Progenitor cell of endocrine pancreas (in vitro differentiated cells): ENCODE data around the gene PADI6. TPM values are rescaled to one million over a fixed set of nuclear protein-coding genes. Genes with fewer than 3 reads are reported as not detected.

Source experiments
- DNase-seq: peaks from one replicate; pipeline ENCODE4 v3.0.0; 2021; ENCODE audit warnings: low spot score; ENCODE audit not compliant: unreplicated experiment
- H3K27ac Mint-ChIP-seq: 2 replicates; pipeline ENCODE4 v1.8.0; 2021; ENCODE audit warnings: mild to moderate bottlenecking, moderate library complexity, mixed read lengths
- H3K27me3 Mint-ChIP-seq: 2 replicates; pipeline ENCODE4 v1.8.0; 2021; ENCODE audit warnings: mixed read lengths
- H3K36me3 Mint-ChIP-seq: 2 replicates; pipeline ENCODE4 v1.8.0; 2022; ENCODE audit warnings: mixed read lengths; ENCODE audit not compliant: insufficient read depth
- H3K4me1 Mint-ChIP-seq: 2 replicates; pipeline ENCODE4 v1.8.0; 2021; ENCODE audit warnings: low read depth, mixed read lengths
- H3K4me3 Mint-ChIP-seq: 2 replicates; pipeline ENCODE4 v1.8.0; 2021; ENCODE audit warnings: low read depth, mild to moderate bottlenecking, moderate library complexity, mixed read lengths
- H3K9me3 Mint-ChIP-seq: 2 replicates; pipeline ENCODE4 v1.8.0; 2021; ENCODE audit warnings: low read depth, mixed read lengths
- total RNA-seq: library from RNA; stranded (reverse); gene quantifications from 2 replicates; pipeline ENCODE4 v1.2.1, GENCODE V29; 2021
- TF ChIP-seq, protein P1 (sequence below): fragments of 200-600 bp; sonication (generic); IDR thresholded peaks from one replicate; pipeline ENCODE4 v1.5.0; 2021; ENCODE audit warnings: antibody characterized with exemption, mild to moderate bottlenecking; ENCODE audit not compliant: unreplicated experiment

PADI6 gene
- total RNA-seq, 1 donor from 2014 or later: not detected

DNA sequence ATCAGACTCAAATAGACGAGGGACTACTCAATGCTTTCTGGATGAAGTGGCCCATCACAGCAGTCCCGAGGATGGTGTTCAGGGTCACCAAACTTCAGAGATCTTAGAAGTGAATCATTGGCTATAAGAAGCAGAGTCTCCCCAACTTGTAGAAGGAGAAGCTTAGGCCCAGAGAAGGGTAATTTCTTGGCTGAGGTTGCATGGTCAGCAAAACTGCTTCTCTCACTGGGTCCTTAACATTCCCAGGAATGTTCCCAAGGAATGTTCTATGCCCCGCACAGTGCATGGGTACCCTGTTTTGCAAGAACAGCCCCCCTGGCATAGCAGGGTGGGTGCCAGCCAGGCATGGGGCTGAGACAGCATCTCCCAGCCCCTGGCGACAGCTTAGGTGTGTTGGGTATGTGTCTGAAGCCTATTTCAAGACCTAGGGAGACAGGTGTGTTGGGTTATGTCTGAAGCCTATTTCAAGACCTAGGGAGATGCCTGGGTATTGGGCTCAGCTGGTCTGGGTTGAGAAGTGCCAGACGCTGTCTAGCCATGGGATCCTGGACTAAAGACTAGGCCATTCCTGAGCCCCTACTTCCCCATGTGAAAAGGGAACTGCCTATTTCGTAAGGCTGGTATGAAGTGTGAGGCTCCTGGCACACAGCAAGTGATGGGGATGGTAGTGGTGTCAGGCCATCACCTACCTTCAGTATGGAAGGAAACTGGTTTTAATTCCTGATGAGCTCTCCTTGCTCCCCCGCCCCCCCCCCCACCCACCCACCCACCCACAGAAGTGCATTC lies 26.1 kb downstream of the PADI6 start:
- H3K36me3 Mint-ChIP-seq: no peaks in the 10 kb centered on the region
- H3K27me3 Mint-ChIP-seq: peaks cover 6% of the 10 kb centered on the region
- no peaks in the 10 kb centered on the region for H3K9me3 Mint-ChIP-seq
- TF ChIP-seq, protein P1, sequence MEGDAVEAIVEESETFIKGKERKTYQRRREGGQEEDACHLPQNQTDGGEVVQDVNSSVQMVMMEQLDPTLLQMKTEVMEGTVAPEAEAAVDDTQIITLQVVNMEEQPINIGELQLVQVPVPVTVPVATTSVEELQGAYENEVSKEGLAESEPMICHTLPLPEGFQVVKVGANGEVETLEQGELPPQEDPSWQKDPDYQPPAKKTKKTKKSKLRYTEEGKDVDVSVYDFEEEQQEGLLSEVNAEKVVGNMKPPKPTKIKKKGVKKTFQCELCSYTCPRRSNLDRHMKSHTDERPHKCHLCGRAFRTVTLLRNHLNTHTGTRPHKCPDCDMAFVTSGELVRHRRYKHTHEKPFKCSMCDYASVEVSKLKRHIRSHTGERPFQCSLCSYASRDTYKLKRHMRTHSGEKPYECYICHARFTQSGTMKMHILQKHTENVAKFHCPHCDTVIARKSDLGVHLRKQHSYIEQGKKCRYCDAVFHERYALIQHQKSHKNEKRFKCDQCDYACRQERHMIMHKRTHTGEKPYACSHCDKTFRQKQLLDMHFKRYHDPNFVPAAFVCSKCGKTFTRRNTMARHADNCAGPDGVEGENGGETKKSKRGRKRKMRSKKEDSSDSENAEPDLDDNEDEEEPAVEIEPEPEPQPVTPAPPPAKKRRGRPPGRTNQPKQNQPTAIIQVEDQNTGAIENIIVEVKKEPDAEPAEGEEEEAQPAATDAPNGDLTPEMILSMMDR: no peak
- no peak for DNase-seq
- no peak overlapping the region for H3K4me3 Mint-ChIP-seq
- H3K4me1 Mint-ChIP-seq: no peaks in the 10 kb centered on the region
- no peak overlapping the region for H3K27ac Mint-ChIP-seq

DNA sequence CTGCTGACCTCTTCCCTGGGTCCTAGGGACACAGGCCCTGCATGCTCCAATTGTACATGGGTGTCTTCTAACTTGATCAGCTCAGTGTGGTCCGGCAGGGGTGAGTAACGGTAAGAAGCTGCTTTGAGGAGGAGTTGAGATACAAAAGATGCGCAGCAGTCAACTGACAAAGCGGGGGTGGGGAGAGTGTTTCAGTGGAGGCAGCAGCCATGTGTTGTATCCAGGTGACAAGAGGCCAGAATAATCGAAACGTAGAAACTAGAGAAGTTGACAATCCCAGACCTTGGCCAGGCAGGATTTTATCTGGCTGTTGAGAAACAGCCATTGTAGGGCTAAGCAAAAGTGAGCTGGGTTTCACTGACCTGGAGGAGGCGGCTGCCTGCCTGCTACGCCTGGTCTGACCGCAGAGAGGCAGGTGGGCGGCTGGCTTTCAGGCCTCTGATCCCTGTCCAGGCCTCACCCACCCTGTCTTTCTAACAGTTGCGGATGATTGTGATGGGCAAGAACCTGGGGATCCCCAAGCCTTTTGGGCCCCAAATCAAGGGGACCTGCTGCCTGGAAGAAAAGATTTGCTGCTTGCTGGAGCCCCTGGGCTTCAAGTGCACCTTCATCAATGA lies 28.8 kb downstream of the PADI6 start:
- Mint-ChIP-seq H3K9me3 (no peaks in the 10 kb centered on the region), H3K27me3 (peaks cover 2% of the 10 kb centered on the region)
- TF ChIP-seq, protein P1: peak; percentile 18

DNA sequence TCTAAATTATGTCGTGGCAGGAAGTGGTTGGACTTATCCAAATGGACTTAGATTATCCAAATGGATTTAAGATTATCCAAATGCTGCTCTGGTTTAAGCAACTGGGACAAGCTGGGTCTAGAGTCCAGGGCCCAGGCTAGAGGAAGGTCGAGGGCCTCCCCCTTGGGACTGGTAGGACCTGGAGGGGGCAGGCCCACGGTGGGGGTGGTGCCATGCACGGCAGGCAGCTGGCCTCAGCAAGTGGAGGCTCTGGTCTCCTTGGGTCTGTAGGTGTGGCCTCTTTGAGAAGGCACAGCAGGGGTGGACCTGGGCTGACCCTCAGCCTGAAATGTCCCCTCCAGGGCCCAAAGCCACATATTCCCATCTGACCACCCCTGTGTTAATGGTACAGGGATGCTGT lies 29.8 kb downstream of the PADI6 start:
- no peak overlapping the region for H3K27ac Mint-ChIP-seq
- H3K4me1 Mint-ChIP-seq: no peaks in the 10 kb centered on the region
- no peaks in the 10 kb centered on the region for H3K9me3 Mint-ChIP-seq
- no peak overlapping the region for H3K4me3 Mint-ChIP-seq
- no peaks in the 10 kb centered on the region for H3K27me3 Mint-ChIP-seq
- TF ChIP-seq, protein P1: no peak
- DNase-seq: no peak
- H3K36me3 Mint-ChIP-seq: no peaks in the 10 kb centered on the region

More for the DNA sequence above, 28.8 kb downstream of the PADI6 start:
- no peak for DNase-seq
- H3K36me3 Mint-ChIP-seq: no peaks in the 10 kb centered on the region
- no peaks in the 10 kb centered on the region for H3K4me1 Mint-ChIP-seq
- H3K4me3 Mint-ChIP-seq: no peak overlapping the region
- no peak overlapping the region for H3K27ac Mint-ChIP-seq

DNA sequence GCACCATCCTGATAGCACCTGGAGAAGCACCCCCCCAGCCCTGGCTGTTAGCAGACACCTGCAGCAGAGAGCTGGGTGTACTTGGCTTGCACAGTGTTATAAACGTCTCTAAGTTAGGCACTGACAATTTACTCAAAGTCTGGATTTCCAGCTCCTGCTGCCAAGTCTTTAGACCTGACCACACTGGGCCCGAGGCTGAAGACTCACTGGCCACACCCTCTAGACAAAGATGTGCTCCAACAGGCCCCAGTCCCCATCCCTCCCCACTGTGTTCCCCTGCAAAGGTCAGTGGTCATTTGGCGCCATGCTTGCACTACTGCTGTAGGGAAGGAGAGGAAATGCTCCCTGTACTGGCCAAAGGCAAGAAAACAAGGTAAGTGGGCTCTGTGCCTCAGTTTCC lies 31.1 kb downstream of the PADI6 start:
- Mint-ChIP-seq H3K9me3 (no peaks in the 10 kb centered on the region), H3K27me3 (no peaks in the 10 kb centered on the region), H3K4me1 (no peaks in the 10 kb centered on the region), H3K27ac (no peak overlapping the region), H3K4me3 (no peak overlapping the region), H3K36me3 (peaks cover 3% of the 10 kb centered on the region)
- no peak for DNase-seq
- TF ChIP-seq, protein P1: no peak

DNA sequence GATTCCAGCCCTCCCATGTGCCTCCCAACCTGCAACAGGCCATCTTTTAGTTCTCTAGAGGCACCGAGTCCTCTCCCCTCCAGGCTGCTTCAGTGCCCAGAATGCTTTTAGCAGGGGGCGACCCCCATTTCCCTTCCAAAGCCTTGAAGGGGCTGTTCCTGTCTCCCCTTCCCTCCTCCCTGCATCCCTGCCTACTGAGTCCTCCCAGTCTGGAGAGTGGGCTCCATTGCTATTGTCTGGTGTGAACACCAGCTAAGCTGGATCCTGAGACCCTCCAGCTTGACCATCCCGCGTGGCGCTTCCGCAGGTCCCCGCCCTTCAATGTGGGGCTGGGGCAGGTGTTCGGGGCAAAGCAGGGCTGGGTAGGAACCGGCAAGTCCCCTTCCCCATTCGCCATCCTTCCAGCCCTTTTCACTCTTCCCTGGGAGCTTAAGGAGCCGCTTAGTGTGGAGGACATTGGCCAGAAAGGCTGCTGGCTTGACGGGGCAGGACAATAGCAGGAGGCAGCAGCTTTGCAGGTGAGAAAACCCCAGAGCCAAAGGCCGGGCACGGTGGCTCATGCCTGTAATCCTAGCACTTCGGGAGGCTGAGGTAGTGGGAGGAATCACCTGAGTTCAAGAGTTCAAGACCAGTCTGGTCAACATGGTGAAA lies 32.2 kb downstream of the PADI6 start:
- Mint-ChIP-seq H3K4me1 (no peaks in the 10 kb centered on the region), H3K27me3 (no peaks in the 10 kb centered on the region), H3K27ac (no peak overlapping the region), H3K36me3 (peaks cover 11% of the 10 kb centered on the region), H3K4me3 (no peak overlapping the region), H3K9me3 (no peaks in the 10 kb centered on the region)
- DNase-seq: no peak
- TF ChIP-seq, protein P1: no peak
